ENCODE results near the gene SCYL1. TPM values are rescaled to one million over a fixed set of nuclear protein-coding genes. Genes with fewer than 3 reads are reported as not detected.
"Not testable (repeated sequence)": the region's sequence is repeated elsewhere in the genome, so short reads cannot be mapped to it uniquely, and the experiment has no call there.

Gene SCYL1
- total RNA-seq, 1 donor = 125 TPM

DNA sequence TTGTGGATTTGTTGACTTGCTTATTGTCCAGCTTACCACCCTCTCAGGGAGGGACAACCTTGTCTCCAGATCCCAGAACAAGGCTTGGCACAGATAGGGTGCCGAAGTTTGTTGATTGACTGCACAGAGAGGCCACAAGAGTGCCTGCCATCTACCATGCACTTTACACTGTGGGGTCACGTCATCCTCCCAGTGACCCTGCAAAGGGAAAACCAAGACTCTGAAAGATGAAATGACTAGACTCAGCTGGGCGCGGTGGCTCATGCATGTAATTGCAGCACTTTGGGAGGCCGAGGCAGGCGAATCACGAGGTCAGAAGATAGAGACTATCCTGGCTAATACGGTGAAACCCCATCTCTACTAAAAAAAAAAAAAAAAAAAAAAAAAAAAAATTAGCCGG, 37.9 kb downstream of the SCYL1 start:
- no peak for DNase-seq (ENCODE audit: low read depth)
- no peak overlapping the region for H3K4me3 ChIP-seq (ENCODE audit: low read depth, low read length)
- TF ChIP-seq CTCF (IDR thresholded peaks at IDR 0.05; ENCODE audit: insufficient read depth, low read depth, low read length) = no peak

- no peak for TF ChIP-seq CTCF (IDR thresholded peaks at IDR 0.05; ENCODE audit: insufficient read depth, low read depth, low read length)
- DNase-seq (ENCODE audit: low read depth) = no peak
- H3K4me3 ChIP-seq (ENCODE audit: low read depth, low read length) = no peak overlapping the region
Measured at GRCh38 chr11:65563601-65564000, 38.7 kb downstream of the SCYL1 start.

GRCh38 chr11:65564879-65565559, 40.1 kb downstream of the SCYL1 start:
- not testable (repeated sequence) for DNase-seq (ENCODE audit: low read depth); H3K4me3 ChIP-seq (ENCODE audit: low read depth, low read length)

- no peak for TF ChIP-seq CTCF (IDR thresholded peaks at IDR 0.05; ENCODE audit: insufficient read depth, low read depth, low read length)
- no peak for DNase-seq (ENCODE audit: low read depth)
Measured at GRCh38 chr11:65565624-65566453, 41.0 kb downstream of the SCYL1 start.

DNA sequence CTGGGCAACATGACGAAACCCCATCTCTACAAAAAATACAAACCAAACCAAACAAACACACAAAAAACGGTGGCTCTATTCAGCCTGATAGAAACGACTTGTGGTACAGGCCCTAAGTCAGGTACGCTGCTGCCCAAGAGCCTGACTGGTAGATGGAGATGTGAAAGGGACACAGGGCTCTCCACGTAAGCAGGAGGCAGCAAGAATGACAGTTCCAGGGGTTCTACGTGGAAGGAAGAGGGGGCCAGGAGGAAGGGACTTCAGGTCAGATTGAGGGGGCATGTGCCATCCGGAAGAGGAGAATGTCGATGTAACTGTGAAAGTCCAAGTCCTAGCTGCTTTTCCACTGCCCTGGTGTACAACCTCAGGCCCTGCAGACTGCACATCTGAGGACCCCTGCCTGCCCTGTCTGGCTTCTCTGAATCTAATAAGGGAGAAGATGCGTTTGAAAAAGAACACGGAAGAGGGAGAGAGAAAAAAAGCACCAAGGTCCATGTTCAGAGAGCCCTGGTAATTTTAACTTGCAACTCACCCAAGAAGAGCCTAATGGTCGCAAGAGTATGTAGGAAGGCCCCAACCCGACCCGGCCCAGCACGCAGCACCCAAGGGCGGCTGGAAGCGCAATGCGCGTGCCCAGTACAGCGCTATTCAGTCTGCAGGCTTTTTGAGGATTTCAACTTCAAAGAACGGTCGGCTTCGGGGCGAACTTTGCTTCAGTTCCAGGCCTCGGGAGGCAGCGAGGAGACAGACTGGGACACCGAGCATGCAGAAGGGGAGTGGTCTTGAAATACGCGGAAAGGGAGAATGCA, 44.5 kb downstream of the SCYL1 start:
- DNase-seq (ENCODE audit: low read depth) = no peak
- H3K4me3 ChIP-seq (ENCODE audit: low read depth, low read length) = peak overlapping the region; percentile 96
- TF ChIP-seq CTCF (IDR thresholded peaks at IDR 0.05; ENCODE audit: insufficient read depth, low read depth, low read length) = no peak

More at GRCh38 chr11:65565624-65566453, 41.0 kb downstream of the SCYL1 start:
- H3K4me3 ChIP-seq (ENCODE audit: low read depth, low read length) = no peak overlapping the region

GRCh38 chr11:65569973-65570918, 45.4 kb downstream of the SCYL1 start, which contains the start of gene ZNRD2:
Gene ZNRD2 (plus strand): TSS chr11:65570477. CDS start chr11:65570492, 15 bp downstream.
- H3K4me3 ChIP-seq (ENCODE audit: low read depth, low read length) = peak within 1 kb of the TSS; percentile 96
- peak; percentile 99 for DNase-seq (ENCODE audit: low read depth)
- TF ChIP-seq CTCF (IDR thresholded peaks at IDR 0.05; ENCODE audit: insufficient read depth, low read depth, low read length) = peak; percentile 32

All from fibroblast of villous mesenchyme (primary cell).